Testis (tissue), 2 donors: ENCODE results near the gene PLA2G2D.

Experiments used
- CTCF ChIP-seq, 3 experiments: fragments of 450-650 bp in 2 of 3; fragments of 200-600 bp in 1 of 3; sonication (generic) in 1 of 3; IDR thresholded peaks; one replicate each; pipeline ENCODE4 v1.5.1; 2016 to 2019; ENCODE audit warnings: antibody characterized with exemption in 3 of 3, mild to moderate bottlenecking in 2 of 3, moderate library complexity in 1 of 3
- POLR2A ChIP-seq: fragments of 450-650 bp; IDR thresholded peaks from one replicate; pipeline ENCODE4 v1.6.1; 2017; ENCODE audit warnings: antibody characterized with exemption, mild to moderate bottlenecking, moderate library complexity

GRCh38 chr1:20107796-20108195 lies 11.5 kb downstream of the PLA2G2D start:
- TF ChIP-seq CTCF (IDR thresholded peaks at IDR 0.05) (no peak), POLR2A (no peak)
